HepG2 (cell line): Measurements from ENCODE around the gene CBX6. TPM values are rescaled to one million over a fixed set of nuclear protein-coding genes. Genes with fewer than 3 reads are reported as not detected.

ENCODE experiments used
- ARID4A ChIP-seq: sonication (generic); formaldehyde crosslinking; IDR thresholded peaks from 2 replicates; pipeline ENCODE4 v1.5.0; 2020; ENCODE audit warnings: mild to moderate bottlenecking, missing genetic modification reagents, borderline replicate concordance
- FOXC1 ChIP-seq: sonication (generic); formaldehyde crosslinking; IDR thresholded peaks from 2 replicates; pipeline ENCODE4 v1.8.0; 2022; ENCODE audit warnings: mild to moderate bottlenecking, missing genetic modification reagents, borderline replicate concordance
- HMGXB4 ChIP-seq, 2 experiments: sonication (generic) in 1 of 2; formaldehyde crosslinking in 1 of 2; IDR thresholded peaks; 2 replicates each; pipeline versions ENCODE4 v1.4.0 to v1.6.1; 2018 to 2020; ENCODE audit warnings: missing genetic modification reagents in 2 of 2, borderline replicate concordance in 1 of 2, low read depth in 1 of 2, mild to moderate bottlenecking in 1 of 2, missing biosample characterization in 1 of 2
- KMT2B ChIP-seq: IDR thresholded peaks from 2 replicates; pipeline ENCODE4 v1.6.1; 2016; ENCODE audit warnings: missing genetic modification reagents, missing compliant biosample characterization
- MBD4 ChIP-seq: IDR thresholded peaks from 2 replicates; pipeline ENCODE4 v1.6.1; 2012; ENCODE audit warnings: low read length, inconsistent platforms, borderline replicate concordance
- SP5 ChIP-seq: IDR thresholded peaks from 2 replicates; pipeline ENCODE4 v1.6.1; 2016; ENCODE audit warnings: low read depth, borderline replicate concordance
- TBX2 ChIP-seq: sonication (generic); formaldehyde crosslinking; IDR thresholded peaks from 2 replicates; pipeline ENCODE4 v1.5.0; 2020; ENCODE audit warnings: missing genetic modification reagents, mild to moderate bottlenecking, borderline replicate concordance
- THAP11 ChIP-seq: IDR thresholded peaks from 2 replicates; pipeline ENCODE4 v1.6.1; 2016; ENCODE audit warnings: missing biosample characterization, missing genetic modification reagents
- ZNF746 ChIP-seq: sonication (generic); formaldehyde crosslinking; IDR thresholded peaks from 2 replicates; pipeline ENCODE4 v1.8.0; 2022; ENCODE audit warnings: mild to moderate bottlenecking, missing genetic modification reagents
- ZNF775 ChIP-seq: sonication (generic); formaldehyde crosslinking; IDR thresholded peaks from 2 replicates; pipeline ENCODE4 v1.4.0; 2020; ENCODE audit warnings: missing genetic modification reagents, mild to moderate bottlenecking, moderate library complexity, borderline replicate concordance
- polyA plus RNA-seq, 8 experiments: library from polyadenylated mRNA; depleted of rRNA in 3 of 8; stranded (reverse) in 7 of 8; unstranded in 1 of 8; fragments of >200 nt; fragmentation: Illumina TruSeq in 4 of 8; extraction: Trizol in 4 of 8; gene quantifications; 2 replicates each; pipeline versions ENCODE4 v1.2.1 to v1.2.3, GENCODE V29; 2011 to 2016; ENCODE audit warnings: low read depth in 4 of 8, missing spikeins in 1 of 8, mixed read lengths in 1 of 8; ENCODE audit not compliant: insufficient read depth in 1 of 8
- total RNA-seq, 5 experiments: library from RNA; depleted of rRNA; stranded (reverse); fragments of >200 nt; fragmentation: Illumina TruSeq; extraction: Trizol; gene quantifications; 2 replicates each; pipeline ENCODE4 v1.2.3, GENCODE V29; 2016; ENCODE audit warnings: low read depth in 1 of 5

Gene CBX6
- total and polyA plus RNA-seq, 2 of the 13 experiments (the other 11 are each of a cell fraction or from before 2014, with no cell fraction given): 1.7 to 6.5 TPM

- TF ChIP-seq MBD4 (no peak), KMT2B (CRISPR knock-in tag) (0 out of 2 replicates have a peak, but pooled peaks have one; percentile 14), THAP11 (no peak), SP5 (CRISPR knock-in tag) (0 out of 2 replicates have a peak, but pooled peaks have one; percentile 41), TBX2 (CRISPR knock-in tag) (peak; percentile 78), HMGXB4 (CRISPR knock-in tag; IDR thresholded peaks at IDR 0.05; ENCODE audit: borderline replicate concordance in 1 of 2, low read depth in 1 of 2) (peak in 1 of 2 experiments; percentile 21; a peak in 1 of 4 replicates), ZNF775 (CRISPR knock-in tag) (no peak), ZNF746 (CRISPR knock-in tag) (peak; percentile 70; the same call in 1 of the 2 replicates), FOXC1 (CRISPR knock-in tag) (0 out of 2 replicates have a peak, but pooled peaks have one; percentile 24), ARID4A (CRISPR knock-in tag) (peak; percentile 65; the same call in 1 of the 2 replicates)
These were observed 27.6 kb downstream of the CBX6 start (continued) for GRCh38 chr22:38844315-38845003.
